Purkinje cell (primary cell): ENCODE measurements around the gene FBXL13. TPM values are rescaled to one million over a fixed set of nuclear protein-coding genes. Genes with fewer than 3 reads are reported as not detected.

Source experiments
- polyA plus RNA-seq: library from polyadenylated mRNA; unstranded; fragments of >200 nt; fragmentation: Nextera tagmentation; gene quantifications from 2 replicates; pipeline ENCODE4 v1.2.1, GENCODE V29; 2014

FBXL13 gene
- 0.82 and 2.5 TPM in 2 replicates for polyA plus RNA-seq

DNA sequence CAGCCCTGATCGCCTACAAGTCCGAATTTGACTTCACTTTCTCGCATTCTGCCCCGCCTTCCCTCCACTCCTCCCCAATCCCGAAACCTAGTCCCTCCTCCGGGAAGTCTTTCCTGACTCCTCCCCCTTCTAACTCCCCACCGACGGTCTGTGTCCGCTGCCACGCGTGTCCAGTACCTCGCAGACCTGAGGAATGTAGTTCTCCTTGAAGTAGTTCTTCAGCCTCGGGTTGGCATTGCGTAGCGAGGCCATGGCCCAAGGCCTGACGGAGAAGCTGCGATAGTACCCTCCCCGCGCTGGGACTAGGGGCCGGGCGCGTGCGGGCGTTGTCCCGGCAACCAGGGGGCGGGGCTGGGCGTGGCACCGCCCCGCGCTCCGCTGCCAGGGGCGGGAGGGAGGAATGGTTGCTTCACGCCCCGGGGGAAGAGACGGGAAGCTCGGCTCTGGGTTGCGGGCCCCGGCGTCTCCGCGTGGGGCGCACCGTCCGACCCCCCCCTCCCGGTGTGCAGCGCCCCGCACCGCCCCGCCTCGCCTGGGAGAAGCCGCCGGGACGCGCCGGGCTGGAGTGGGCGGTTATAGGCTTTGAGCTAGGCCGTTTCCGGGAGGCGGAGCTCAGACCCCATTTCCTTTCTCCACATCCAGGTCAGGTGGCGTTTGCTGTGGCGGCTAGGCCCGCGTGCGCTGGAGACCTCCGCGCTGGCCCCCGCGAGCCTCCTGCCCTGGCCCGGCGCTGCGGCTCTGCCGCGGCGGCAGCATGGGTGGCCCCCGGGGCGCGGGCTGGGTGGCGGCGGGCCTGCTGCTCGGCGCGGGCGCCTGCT, at the start of gene FBXL13, which contains the start of gene ARMC10:
FBXL13 (minus strand) TSS at position 278 of the 818 bp plus-strand sequence.
ARMC10 (plus strand) TSS at position 622 of the 818 bp plus-strand sequence; CDS start at position 755, 133 bp downstream.

DNA sequence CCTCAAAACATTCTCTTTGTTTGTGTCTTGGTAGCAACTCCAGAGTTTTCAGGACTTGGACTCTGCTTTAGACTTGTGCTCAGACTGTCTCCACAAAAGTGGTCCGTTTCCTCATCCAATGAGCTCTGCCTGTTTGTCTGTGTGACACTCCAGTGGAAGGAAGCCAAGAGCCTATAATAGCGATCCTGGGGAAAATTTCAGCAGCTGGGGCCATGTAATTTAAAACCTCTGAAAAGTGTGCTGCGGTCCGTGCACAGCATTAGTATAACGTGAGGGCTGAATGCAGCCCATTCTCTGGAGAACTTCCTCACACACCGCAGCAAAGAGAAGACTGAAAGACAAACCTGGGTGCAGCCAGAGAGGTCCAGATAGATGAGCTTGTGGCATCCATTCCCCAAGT, 161.9 kb downstream of the FBXL13 start, which contains the start of gene LRRC17:
LRRC17 (plus strand) TSS at position 259 of the 400 bp plus-strand sequence. CDS start 20,914 bp downstream, outside the sequence.

Other genes with a start within 250 kb of the FBXL13 start
- 0.63 and 2.8 TPM in 2 replicates for gene LRRC17, start 161.8 kb downstream of the FBXL13 start, polyA plus RNA-seq
- gene ARMC10, start 344 bp upstream of the FBXL13 start, polyA plus RNA-seq, result 30.5 and 39.4 TPM in 2 replicates
- 38.2 and 52.6 TPM in 2 replicates for gene NAPEPLD, start 74.3 kb upstream of the FBXL13 start, polyA plus RNA-seq
- 71.5 and 124 TPM in 2 replicates for gene PMPCB, start 222.6 kb upstream of the FBXL13 start, polyA plus RNA-seq